Adipocyte (in vitro differentiated cells): Measurements from ENCODE around the gene TRIO.

Source experiments
- DNase-seq: peaks from one replicate; pipeline ENCODE4 v3.0.0-alpha.2; 2015; ENCODE audit warnings: low read depth
- H3K27me3 ChIP-seq: replicated peaks from 2 replicates; pipeline ENCODE4 v1.7.0; 2013; ENCODE audit warnings: mild to moderate bottlenecking, low read length, moderate library complexity; ENCODE audit not compliant: control insufficient read depth, insufficient read depth
- H3K36me3 ChIP-seq: 2 replicates; pipeline ENCODE4 v1.7.0; 2013; ENCODE audit warnings: low read length, mild to moderate bottlenecking, moderate library complexity; ENCODE audit not compliant: control insufficient read depth, insufficient read depth, severe bottlenecking
- H3K4me1 ChIP-seq: 2 replicates; pipeline ENCODE4 v1.7.0; 2013; ENCODE audit warnings: mild to moderate bottlenecking, low read length, moderate library complexity; ENCODE audit not compliant: control insufficient read depth, insufficient read depth
- H3K4me3 ChIP-seq: 2 replicates; pipeline ENCODE4 v1.7.0; 2013; ENCODE audit warnings: mild to moderate bottlenecking, low read length, moderate library complexity
- H3K9ac ChIP-seq: 2 replicates; pipeline ENCODE4 v1.7.0; 2013; ENCODE audit warnings: mild to moderate bottlenecking, low read length, moderate library complexity
- H3K9me3 ChIP-seq: 2 replicates; pipeline ENCODE4 v1.7.0; 2013; ENCODE audit warnings: mild to moderate bottlenecking, low read length, moderate library complexity; ENCODE audit not compliant: control insufficient read depth

Gene TRIO

DNA sequence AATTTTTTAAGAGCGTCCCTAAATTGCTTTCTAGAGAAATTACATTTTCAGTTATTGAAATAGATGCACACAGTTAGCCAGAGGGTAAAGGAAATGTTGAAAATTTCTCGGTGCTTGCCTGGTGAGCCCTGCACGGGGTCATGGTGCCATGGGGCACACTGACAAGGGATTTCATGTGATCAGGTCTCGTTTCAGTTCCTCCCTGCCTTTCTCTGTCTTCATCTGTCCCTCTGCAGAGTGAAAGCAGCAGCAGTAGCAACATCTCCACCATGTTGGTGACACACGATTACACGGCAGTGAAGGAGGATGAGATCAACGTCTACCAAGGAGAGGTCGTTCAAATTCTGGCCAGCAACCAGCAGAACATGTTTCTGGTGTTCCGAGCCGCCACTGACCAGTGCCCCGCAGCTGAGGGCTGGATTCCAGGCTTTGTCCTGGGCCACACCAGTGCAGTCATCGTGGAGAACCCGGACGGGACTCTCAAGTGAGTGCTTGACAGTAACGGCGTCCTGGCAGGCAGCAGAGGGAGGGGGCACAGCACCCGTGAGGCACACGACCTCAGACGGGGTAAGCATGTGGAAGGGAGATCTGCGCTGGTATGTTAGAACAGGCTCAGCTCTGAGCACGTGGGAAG is 349.3 kb downstream of the TRIO start:
- Histone ChIP-seq H3K36me3 (peaks cover 85% of the 10 kb centered on the region), H3K4me1 (peaks cover 28% of the 10 kb centered on the region), H3K9ac (no peak overlapping the region), H3K9me3 (no peaks in the 10 kb centered on the region), H3K4me3 (no peak overlapping the region), H3K27me3 (no peaks in the 10 kb centered on the region)
- DNase-seq = no peak

DNA sequence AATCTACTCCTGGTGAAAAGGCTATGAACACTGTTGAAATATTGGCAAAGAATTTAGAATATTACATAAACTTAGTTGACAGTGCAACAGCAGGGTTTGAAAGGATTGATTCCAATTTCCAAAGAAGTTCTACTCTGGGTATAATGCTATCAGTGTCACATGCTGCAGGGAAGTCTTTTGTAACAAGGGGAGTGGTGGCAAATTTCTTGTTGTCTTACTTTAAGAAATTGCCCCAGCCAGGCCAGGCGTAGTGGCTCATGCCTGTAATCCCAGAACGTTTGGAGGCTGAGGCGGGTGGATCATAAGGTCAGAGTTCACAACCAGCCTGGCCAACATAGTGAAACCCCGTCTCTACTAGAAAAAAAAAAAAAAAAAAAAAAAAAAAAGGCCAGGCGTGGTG is 352.2 kb downstream of the TRIO start:
- H3K9ac ChIP-seq = no peak overlapping the region
- H3K4me3 ChIP-seq = no peak overlapping the region
- H3K27me3 ChIP-seq = no peaks in the 10 kb centered on the region
- H3K4me1 ChIP-seq = peaks cover 25% of the 10 kb centered on the region
- H3K36me3 ChIP-seq = peaks cover 88% of the 10 kb centered on the region
- no peak for DNase-seq
- no peaks in the 10 kb centered on the region for H3K9me3 ChIP-seq

DNA sequence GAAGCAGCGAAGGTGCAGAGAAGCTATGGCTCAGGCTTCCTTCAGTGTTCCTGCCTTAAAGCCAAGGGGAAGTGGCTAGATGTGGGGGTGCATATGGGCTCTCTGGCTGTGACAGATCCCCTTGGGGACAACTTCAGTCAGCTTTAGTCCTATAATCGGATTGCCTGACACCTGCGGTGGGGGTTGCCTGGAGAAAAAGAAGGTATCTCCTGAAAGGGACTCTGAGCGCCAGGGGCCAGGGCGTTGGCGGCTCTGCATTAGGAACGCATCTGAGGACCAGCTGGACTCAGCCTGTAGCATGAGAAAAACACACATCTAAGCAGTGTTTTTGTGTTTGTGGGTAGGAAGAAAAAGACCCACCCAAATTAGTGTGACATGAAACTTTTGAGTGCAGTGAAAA is 354.2 kb downstream of the TRIO start:
- Histone ChIP-seq H3K4me3 (no peak overlapping the region), H3K9me3 (no peaks in the 10 kb centered on the region), H3K4me1 (peaks cover 7% of the 10 kb centered on the region), H3K27me3 (no peaks in the 10 kb centered on the region), H3K9ac (no peak overlapping the region), H3K36me3 (peaks cover 90% of the 10 kb centered on the region)
- no peak for DNase-seq

- Histone ChIP-seq H3K4me3 (no peak overlapping the region), H3K4me1 (peaks cover 4% of the 10 kb centered on the region), H3K9ac (no peak overlapping the region), H3K9me3 (no peaks in the 10 kb centered on the region), H3K36me3 (peaks cover 99% of the 10 kb centered on the region), H3K27me3 (no peaks in the 10 kb centered on the region)
- no peak for DNase-seq
Observed at GRCh38 chr5:14501353-14502293, 358.5 kb downstream of the TRIO start.

DNA sequence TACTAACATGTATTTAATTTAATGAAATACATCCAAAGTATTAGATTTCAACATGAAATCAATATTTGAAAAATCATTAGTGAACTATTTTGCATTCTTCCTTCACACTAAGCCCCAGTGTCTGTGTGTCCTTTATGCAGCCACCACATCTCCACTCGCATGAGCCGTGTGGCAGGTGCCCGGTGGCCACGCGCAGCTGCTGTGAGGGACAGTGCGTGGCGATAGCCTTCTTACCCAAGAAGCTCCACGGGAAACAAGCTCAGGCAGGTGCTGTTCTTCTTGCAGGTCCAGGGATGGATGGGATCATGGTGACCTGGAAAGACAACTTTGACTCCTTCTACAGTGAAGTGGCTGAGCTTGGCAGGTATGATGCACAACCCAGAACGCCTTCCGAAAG is 359.1 kb downstream of the TRIO start:
- no peak overlapping the region for H3K4me3 ChIP-seq
- H3K27me3 ChIP-seq = no peaks in the 10 kb centered on the region
- H3K36me3 ChIP-seq = peaks cover 99% of the 10 kb centered on the region

DNA sequence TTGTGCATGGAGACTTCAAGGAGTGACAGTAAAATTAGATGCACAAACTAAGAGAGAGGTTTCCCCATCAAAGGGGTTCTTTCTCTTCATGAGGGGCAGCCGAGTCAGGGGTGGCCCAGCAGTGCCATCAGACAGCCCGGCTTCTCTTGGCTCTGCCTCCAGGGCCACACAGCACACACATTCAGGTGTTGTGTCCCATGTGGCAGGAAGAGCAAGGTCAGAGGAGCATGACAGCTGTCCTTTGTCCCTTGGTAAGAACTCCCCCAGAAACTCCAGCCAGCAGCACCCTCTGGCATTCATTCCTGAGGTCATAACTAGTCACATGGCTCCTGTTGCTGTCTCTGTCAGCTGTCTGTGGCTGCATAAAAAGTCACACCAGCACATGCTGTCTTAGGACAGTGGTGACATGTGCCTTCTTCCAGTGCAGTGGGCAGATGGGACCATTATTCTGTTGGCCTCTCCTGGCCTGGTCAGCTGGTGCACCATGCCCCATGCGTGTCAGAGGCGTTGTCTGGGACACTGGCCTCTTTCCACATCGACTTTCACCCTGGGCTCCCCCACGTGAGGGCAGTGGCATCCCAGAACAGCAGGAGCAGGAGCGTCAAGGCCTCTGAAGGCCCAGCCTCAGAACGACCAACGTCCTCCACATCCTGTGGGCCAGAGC is 360.0 kb downstream of the TRIO start:
- Histone ChIP-seq H3K36me3 (peaks cover 99% of the 10 kb centered on the region), H3K27me3 (no peaks in the 10 kb centered on the region), H3K9ac (peak overlapping the region; percentile 1), H3K9me3 (no peaks in the 10 kb centered on the region), H3K4me1 (peaks cover 4% of the 10 kb centered on the region), H3K4me3 (no peak overlapping the region)
- no peak for DNase-seq

More for the DNA sequence above, 359.1 kb downstream of the TRIO start:
- Histone ChIP-seq H3K9me3 (no peaks in the 10 kb centered on the region), H3K9ac (no peak overlapping the region), H3K4me1 (peaks cover 4% of the 10 kb centered on the region)
- DNase-seq = no peak

GRCh38 chr5:14503681-14504331 is 360.7 kb downstream of the TRIO start:
- DNase-seq = no peak
- Histone ChIP-seq H3K9ac (no peak overlapping the region), H3K27me3 (no peaks in the 10 kb centered on the region), H3K4me3 (no peak overlapping the region), H3K4me1 (peaks cover 4% of the 10 kb centered on the region), H3K9me3 (no peaks in the 10 kb centered on the region), H3K36me3 (peaks cover 99% of the 10 kb centered on the region)

DNA sequence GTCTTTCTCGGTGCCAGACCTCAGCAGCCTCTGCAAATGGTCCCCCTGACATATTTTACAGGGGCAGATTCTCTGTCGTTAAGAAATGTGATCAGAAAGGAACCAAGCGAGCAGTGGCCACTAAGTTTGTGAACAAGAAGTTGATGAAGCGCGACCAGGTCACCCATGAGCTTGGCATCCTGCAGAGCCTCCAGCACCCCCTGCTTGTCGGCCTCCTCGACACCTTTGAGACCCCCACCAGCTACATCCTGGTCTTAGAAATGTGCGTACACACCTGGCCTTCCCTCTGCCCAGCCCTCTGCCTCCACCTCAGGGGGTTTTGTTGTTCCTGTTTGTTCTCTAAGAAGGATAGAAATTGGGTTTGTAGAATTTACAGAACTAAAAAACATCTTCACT is 361.2 kb downstream of the TRIO start:
- Histone ChIP-seq H3K4me3 (no peak overlapping the region), H3K4me1 (peaks cover 4% of the 10 kb centered on the region), H3K9ac (no peak overlapping the region), H3K27me3 (no peaks in the 10 kb centered on the region), H3K9me3 (no peaks in the 10 kb centered on the region), H3K36me3 (peaks cover 94% of the 10 kb centered on the region)
- DNase-seq = no peak

DNA sequence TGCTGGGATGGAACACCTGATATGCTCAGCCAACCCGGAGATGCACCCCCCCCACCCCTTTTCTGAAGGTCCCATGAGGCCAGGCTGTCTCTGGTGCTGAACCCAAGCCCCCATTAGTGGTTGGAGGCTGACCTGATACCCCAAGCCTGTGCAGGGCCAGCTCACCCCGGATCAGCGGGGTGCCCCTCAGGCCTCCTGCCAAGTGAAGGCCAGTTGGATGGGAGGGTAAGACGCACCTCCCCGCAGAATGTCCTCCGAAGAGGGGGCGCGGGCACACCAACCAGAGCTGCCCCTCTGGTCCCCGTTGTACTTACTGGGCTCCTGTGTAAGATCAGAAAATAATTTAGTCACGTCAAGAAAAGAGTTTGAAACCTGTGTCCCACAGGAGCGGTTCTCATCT is 361.7 kb downstream of the TRIO start:
- Histone ChIP-seq H3K9me3 (no peaks in the 10 kb centered on the region), H3K4me3 (no peak overlapping the region), H3K9ac (no peak overlapping the region), H3K4me1 (peaks cover 4% of the 10 kb centered on the region), H3K36me3 (peaks cover 89% of the 10 kb centered on the region), H3K27me3 (no peaks in the 10 kb centered on the region)
- no peak for DNase-seq

GRCh38 chr5:14505310-14506139 is 362.4 kb downstream of the TRIO start:
- H3K4me3 ChIP-seq = no peak overlapping the region
- H3K9ac ChIP-seq = peak overlapping the region; percentile 18
- peaks cover 82% of the 10 kb centered on the region for H3K36me3 ChIP-seq
- H3K27me3 ChIP-seq = no peaks in the 10 kb centered on the region
- no peak for DNase-seq
- H3K4me1 ChIP-seq = peaks cover 9% of the 10 kb centered on the region
- H3K9me3 ChIP-seq = no peaks in the 10 kb centered on the region
